ENCODE results near the gene SLC27A4.

The SLC27A4 gene

GRCh38 chr9:128339761-128340690 is at the start of gene SLC27A4:
TSS of gene SLC27A4 (plus strand) at chr9:128340527. CDS start at chr9:128343133, 2,606 bp downstream.
- peak in 50 of 51 donors; percentile 6 to 80 (median 38) for DNase-seq

- no peak for DNase-seq
These were observed 48.3 kb upstream of the SLC27A4 start for GRCh38 chr9:128292009-128292408.

GRCh38 chr9:128293091-128293490 is 47.2 kb upstream of the SLC27A4 start:
- DNase-seq, result no peak

- no peak for DNase-seq
These were observed 46.2 kb upstream of the SLC27A4 start for GRCh38 chr9:128294142-128294541.

- DNase-seq, result no peak
These were observed 43.7 kb upstream of the SLC27A4 start for GRCh38 chr9:128296340-128297220.

GRCh38 chr9:128297221-128297773 is 43.0 kb upstream of the SLC27A4 start:
- no peak for DNase-seq

GRCh38 chr9:128298535-128299482 is 41.5 kb upstream of the SLC27A4 start:
- no peak for DNase-seq

GRCh38 chr9:128304136-128304970 is 36.0 kb upstream of the SLC27A4 start:
- DNase-seq, result no peak

GRCh38 chr9:128304971-128305288 is 35.4 kb upstream of the SLC27A4 start:
- DNase-seq, result no peak

GRCh38 chr9:128309551-128309950 is 30.8 kb upstream of the SLC27A4 start:
- no peak for DNase-seq

- DNase-seq, result peak in 4 of 51 donors; percentile 7 to 38 (median 16)
These were observed 29.9 kb upstream of the SLC27A4 start for GRCh38 chr9:128310461-128310860.

GRCh38 chr9:128314697-128315096 is 25.6 kb upstream of the SLC27A4 start:
- no peak for DNase-seq

- peak in 50 of 51 donors; percentile 6 to 95 (median 78) for DNase-seq
These were observed 23.9 kb upstream of the SLC27A4 start for GRCh38 chr9:128316421-128316820.

GRCh38 chr9:128317629-128318028 is 22.7 kb upstream of the SLC27A4 start:
- no peak for DNase-seq

GRCh38 chr9:128321343-128321742 is 19.0 kb upstream of the SLC27A4 start:
- no peak for DNase-seq

GRCh38 chr9:128321879-128322403 is 18.4 kb upstream of the SLC27A4 start:
- no peak for DNase-seq

GRCh38 chr9:128322404-128323211 is 17.7 kb upstream of the SLC27A4 start, which contains the start of the genes COQ4 and TRUB2:
TSS of gene COQ4 (plus strand) at chr9:128322839. CDS start at chr9:128322859, 20 bp downstream.
TSS of gene TRUB2 (minus strand) at chr9:128322447. CDS start at chr9:128322408, 39 bp downstream.
- DNase-seq, result peak; percentile 73 to 99 (median 92)

GRCh38 chr9:128323212-128323730 is 17.1 kb upstream of the SLC27A4 start:
- no peak for DNase-seq
